PC-9 (cell line): ENCODE data around the gene KCNJ5.

ENCODE experiments used
- EZH2 ChIP-seq: fragments of 200-600 bp; sonication (generic); IDR thresholded peaks from 2 replicates; pipeline ENCODE4 v1.8.0; 2017; ENCODE audit warnings: antibody characterized with exemption, low read depth
- TF ChIP-seq, protein P1 (sequence below): fragments of 200-600 bp; sonication (generic); conservative IDR thresholded peaks from 2 replicates; pipeline ENCODE4 v1.6.1; 2017; ENCODE audit warnings: mixed run types, antibody characterized with exemption, mild to moderate bottlenecking, moderate library complexity

DNA sequence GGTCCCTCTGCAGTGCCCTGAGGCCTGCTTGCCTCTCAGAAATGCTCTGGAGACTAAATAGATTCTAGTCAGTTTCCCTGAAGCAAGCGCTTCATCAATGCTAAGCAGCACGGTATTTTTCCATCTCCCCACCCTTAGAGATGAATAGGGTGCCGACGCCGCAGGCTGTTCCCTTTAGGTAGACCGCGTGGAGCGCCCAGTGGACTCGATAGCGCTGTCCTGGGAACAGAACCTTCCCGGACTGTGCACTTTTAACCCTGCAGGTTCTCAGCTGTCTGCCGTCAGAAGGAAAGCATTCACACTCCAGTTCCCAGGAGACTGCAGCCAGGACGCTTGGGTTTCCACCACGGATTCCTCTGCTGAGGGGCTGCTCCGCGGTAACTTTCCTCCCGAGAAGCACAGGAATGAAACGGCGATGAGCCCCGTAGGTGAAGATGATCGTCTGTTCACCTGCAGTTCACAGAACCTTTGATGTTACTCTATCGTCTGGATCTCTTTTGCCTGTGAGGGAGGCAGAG, 15.0 kb upstream of the KCNJ5 start:
- TF ChIP-seq, protein P1, sequence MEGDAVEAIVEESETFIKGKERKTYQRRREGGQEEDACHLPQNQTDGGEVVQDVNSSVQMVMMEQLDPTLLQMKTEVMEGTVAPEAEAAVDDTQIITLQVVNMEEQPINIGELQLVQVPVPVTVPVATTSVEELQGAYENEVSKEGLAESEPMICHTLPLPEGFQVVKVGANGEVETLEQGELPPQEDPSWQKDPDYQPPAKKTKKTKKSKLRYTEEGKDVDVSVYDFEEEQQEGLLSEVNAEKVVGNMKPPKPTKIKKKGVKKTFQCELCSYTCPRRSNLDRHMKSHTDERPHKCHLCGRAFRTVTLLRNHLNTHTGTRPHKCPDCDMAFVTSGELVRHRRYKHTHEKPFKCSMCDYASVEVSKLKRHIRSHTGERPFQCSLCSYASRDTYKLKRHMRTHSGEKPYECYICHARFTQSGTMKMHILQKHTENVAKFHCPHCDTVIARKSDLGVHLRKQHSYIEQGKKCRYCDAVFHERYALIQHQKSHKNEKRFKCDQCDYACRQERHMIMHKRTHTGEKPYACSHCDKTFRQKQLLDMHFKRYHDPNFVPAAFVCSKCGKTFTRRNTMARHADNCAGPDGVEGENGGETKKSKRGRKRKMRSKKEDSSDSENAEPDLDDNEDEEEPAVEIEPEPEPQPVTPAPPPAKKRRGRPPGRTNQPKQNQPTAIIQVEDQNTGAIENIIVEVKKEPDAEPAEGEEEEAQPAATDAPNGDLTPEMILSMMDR, result no peak
- TF ChIP-seq EZH2, result no peak
